DMS79 treated with DMSO at 0.1 percent for 48 hours (cell line): ENCODE results near the gene SLC2A4RG.
"Not testable (repeated sequence)": the region's sequence is repeated elsewhere in the genome, so short reads cannot be mapped to it uniquely, and the experiment has no call there.

Experiments used
- DNase-seq: peaks from one replicate; lab custom pipeline; 2025; lab: John Stamatoyannopoulos, UW

Gene SLC2A4RG

DNA sequence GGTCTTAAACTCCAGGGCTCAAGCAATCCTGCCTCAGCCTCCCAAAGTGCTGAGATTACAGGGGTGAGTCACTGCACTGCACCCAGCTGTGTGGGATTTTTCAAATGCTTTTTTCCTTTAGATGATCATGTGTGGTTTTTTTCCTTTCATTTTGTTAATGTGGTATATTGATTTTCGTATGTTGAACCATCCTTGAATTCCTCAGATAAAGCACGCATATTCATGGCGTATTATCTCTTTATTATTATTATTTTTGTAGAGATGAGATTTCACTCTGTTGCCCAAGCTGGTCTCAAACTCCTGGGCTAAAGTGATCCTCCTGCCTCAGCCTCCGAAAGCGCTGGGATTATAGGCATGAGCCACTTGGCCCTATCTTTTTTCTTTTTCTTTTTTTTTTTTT is 24.7 kb upstream of the SLC2A4RG start:
- no peak for DNase-seq

DNA sequence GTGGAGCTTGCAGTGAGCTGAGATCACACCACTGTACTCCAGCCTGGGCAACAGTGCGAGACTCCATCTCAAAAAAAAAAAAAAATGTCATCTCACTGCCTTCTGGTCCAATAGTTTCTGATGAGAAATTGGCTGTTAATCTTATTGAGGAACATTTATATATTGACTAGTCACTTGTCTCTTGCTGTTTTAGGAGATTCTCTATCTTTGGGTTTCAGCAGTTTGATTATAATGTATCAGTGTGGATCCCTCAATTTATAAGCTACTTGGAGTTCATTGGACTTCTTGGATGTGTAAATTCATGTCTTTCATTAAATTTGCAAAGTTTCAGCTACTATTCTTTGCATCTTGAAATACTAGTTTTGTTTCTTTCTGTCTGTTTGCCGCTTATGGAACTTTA is 20.6 kb upstream of the SLC2A4RG start:
- no peak for DNase-seq

DNA sequence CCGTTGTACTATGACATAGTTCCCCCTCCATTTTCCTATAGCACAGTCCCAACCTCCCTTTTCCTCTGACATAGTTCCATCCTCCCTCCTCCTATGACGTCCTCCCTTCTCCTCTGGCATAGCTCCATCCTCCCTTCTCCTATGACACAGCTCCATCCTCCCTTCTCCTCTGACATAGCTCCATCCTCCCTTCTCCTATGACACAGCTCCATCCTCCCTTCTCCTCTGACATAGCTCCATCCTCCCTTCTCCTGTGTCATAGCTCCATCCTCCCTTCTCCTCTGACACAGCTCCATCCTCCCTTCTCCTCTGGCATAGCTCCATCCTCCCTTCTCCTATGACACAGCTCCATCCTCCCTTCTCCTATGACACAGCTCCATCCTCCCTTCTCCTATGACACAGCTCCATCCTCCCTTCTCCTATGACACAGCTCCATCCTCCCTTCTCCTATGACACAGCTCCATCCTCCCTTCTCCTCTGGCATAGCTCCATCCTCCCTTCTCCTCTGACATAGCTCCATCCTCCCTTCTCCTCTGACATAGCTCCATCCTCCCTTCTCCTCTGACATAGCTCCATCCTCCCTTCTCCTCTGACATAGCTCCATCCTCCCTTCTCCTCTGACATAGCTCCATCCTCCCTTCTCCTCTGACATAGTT is 16.5 kb upstream of the SLC2A4RG start:
- not testable (repeated sequence) for DNase-seq

- DNase-seq: not testable (repeated sequence)
These were observed 9.3 kb upstream of the SLC2A4RG start for GRCh38 chr20:63730189-63730733.

GRCh38 chr20:63731410-63731809 is 8.2 kb upstream of the SLC2A4RG start:
- no peak for DNase-seq

GRCh38 chr20:63732118-63733095 is 7.2 kb upstream of the SLC2A4RG start:
- no peak for DNase-seq

DNA sequence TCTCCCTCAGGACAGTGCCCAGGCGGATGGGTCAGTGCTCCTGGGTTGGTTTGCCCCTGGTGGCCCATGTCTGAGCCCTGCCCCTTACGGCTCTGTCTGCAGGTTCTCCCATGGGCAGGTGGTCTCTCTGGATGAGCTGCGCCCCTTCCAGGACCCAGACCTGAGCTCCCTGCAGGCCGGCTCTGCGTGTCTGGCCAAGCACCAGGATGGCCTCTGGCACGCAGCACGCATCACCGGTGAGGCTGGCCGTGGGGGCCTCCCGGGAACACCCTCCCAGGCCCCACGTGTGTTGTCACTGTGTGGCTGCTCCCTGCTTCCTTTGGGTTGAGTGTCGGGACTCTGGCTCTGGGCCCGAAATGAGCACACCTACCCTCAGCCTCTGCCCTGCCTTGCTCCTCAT is 6.5 kb upstream of the SLC2A4RG start:
- no peak for DNase-seq

- DNase-seq: no peak
These were observed 5.9 kb upstream of the SLC2A4RG start for GRCh38 chr20:63733579-63734081.

DNA sequence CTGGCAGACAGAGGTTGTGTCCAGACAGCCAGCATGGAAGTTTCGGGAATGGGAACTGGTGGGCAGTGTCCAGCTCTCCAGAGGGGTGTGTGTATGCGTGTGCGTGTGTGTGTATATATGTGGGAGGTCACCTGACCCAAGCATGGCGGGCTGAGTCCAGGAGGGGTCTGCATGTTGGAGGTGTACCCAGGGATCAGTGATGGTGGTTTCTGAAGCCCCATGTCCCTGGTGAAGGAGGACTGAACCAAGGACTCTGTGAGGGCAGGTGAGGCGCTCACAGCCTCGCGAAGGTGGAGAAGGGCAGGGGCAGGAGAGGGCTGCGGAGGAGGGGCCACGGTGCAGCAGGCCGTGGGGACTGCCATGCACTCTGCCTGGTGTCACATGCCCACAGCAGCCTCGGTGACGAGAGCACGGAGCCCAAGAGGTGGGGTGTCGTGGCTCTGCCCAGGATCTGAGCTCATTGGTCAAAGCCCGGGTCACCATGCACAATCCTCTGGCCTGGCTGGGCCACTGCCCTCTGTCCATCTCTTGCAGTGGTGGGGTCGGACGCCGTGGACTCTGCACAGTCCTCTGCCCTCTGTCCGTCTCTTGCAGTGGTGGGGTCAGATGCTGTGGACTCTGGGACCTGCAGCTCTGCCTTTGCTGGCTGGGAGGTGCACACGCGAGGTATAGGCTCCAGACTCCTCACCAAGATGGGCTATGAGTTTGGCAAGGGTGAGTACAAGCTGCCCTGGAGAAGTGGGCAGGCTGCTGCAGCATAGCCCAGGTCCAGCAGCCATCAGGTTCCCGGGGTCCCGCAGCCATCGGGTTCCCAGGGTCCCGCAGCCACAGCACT is 5.2 kb upstream of the SLC2A4RG start:
- no peak for DNase-seq

DNA sequence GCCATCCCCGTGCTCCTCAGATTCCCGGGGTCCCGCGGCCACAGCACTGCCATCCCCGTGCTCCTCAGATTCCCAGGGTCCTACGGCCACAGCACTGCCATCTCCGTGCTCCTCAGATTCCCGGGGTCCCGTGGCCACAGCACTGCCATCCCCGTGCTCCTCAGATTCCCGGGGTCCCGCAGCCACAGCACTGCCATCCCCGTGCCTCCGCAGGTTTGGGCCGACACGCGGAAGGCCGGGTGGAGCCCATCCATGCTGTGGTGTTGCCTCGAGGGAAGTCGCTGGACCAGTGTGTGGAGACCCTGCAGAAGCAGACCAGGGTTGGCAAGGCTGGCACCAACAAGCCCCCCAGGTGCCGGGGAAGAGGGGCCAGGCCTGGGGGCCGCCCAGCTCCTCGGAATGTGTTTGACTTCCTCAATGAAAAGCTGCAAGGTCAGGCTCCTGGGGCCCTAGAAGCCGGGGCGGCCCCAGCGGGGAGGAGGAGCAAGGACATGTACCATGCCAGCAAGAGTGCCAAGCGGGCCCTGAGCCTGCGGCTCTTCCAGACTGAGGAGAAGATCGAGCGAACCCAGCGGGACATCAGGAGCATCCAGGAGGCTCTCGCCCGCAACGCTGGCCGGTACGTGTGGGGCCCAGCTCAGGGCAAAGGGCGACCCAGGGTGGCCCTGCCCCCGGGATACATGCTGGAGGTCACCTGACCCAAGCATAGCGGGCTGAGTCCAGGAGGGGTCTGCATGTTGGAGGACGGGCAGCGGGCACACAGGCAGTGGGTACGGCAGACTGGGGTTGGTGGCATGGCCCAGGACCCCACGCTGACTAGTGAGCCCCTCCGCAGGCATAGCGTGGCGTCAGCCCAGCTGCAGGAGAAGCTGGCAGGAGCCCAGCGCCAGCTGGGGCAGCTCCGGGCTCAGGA is 4.4 kb upstream of the SLC2A4RG start:
- DNase-seq: no peak

- no peak for DNase-seq
These were observed 3.5 kb upstream of the SLC2A4RG start, which contains the start of gene LIME1 for GRCh38 chr20:63735859-63736718. TSS of gene LIME1 (plus strand) at chr20:63736664. CDS start at chr20:63737550, 886 bp downstream.

DNA sequence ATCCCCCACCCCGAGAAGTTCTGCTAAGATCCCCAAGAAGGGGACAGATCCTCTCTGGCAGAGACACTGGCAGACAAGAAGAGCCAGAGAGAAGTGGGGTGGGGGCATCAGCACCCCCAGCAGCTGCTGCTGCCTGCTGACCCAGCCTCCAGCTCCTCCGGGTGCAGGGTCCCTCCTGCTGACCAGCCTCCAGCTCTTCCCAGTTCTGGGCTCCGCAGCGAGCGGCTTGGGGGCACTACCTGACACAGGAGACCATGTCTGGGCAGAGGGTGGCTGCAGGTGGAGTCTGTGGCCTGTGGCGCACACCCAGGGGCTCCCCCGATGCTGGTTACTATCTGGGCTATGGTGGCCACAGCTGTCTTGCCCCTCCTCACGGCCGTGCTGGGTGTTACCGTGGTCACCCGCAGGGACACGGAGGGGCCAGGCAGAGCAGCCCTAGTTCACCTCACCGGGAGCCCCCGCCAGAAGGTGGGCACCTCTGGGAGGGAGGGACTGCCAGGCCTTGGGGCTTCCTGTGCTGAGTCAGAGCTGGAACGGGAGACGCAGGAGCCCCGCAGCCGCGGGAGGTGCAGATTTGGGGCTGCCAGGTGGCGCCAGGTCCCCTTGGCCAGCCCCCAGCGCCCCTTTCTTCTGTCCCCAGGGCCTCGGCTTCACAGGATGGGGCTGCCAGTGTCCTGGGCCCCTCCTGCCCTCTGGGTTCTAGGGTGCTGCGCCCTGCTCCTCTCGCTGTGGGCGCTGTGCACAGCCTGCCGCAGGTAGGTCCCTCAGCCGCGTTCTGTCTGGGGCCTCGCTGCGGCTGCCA is 2.5 kb upstream of the SLC2A4RG start:
- DNase-seq: no peak

DNA sequence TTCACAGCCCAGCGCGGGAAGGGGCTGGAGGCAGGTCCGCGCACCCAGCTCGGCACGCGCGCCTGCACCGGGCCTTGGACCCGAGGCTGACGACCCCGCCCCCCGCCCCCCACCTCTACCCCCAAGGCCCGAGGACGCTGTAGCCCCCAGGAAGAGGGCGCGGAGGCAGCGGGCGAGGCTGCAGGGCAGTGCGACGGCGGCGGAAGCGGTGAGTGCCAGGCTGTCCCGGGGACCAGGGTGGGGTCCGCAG is 2.0 kb upstream of the SLC2A4RG start:
- DNase-seq: no peak

DNA sequence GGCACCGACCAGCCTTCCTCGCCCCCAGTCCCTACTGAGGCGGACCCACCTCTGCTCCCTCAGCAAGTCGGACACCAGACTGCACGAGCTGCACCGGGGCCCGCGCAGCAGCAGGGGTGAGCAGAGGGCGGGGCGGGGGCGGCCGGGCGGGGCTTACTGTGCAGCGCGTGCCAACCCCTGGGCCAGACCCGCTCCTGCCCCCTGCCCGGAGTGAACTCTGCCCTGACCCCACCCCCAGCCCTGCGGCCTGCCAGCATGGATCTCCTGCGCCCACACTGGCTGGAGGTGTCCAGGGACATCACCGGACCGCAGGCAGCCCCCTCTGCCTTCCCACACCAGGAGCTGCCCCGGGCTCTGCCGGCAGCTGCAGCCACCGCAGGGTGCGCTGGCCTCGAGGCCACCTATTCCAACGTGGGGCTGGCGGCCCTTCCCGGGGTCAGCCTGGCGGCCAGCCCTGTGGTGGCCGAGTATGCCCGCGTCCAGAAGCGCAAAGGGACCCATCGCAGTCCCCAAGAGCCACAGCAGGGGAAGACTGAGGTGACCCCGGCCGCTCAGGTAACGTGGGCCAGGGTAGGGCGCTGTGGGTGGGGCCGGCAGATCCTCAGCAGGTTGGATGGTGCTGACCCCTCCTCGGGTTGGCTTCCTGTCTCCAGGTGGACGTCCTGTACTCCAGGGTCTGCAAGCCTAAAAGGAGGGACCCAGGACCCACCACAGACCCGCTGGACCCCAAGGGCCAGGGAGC is 1.5 kb upstream of the SLC2A4RG start:
- DNase-seq: no peak

GRCh38 chr20:63738687-63739129 is 868 bp upstream of the SLC2A4RG start:
- no peak for DNase-seq

DNA sequence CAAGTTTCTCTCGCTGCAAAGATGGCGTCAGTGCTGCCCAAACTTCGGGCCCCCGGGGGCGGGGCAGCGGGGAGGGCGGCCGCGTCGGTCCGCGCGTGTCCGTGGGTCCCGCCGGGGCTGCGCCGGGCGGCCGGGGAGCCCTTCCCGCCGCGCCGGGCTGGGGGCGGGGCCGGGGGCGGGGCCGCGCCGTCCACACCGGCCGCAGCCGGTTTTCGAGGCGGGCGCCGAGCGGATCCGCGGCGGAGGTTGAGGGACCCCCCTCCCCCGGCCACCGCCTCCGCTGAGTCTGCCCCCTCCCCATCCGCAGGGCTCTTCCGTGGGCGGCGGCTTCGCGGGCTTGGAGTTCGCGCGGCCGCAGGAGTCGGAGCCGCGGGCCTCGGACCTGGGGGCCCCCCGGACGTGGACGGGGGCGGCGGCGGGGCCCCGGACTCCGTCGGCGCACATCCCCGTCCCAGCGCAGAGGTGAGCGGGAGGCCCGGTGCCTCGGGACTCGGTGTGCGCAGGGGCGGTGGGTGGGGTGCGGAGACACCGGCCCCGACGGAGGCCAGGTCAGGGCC is 572 bp downstream of the SLC2A4RG start:
- DNase-seq: no peak

DNA sequence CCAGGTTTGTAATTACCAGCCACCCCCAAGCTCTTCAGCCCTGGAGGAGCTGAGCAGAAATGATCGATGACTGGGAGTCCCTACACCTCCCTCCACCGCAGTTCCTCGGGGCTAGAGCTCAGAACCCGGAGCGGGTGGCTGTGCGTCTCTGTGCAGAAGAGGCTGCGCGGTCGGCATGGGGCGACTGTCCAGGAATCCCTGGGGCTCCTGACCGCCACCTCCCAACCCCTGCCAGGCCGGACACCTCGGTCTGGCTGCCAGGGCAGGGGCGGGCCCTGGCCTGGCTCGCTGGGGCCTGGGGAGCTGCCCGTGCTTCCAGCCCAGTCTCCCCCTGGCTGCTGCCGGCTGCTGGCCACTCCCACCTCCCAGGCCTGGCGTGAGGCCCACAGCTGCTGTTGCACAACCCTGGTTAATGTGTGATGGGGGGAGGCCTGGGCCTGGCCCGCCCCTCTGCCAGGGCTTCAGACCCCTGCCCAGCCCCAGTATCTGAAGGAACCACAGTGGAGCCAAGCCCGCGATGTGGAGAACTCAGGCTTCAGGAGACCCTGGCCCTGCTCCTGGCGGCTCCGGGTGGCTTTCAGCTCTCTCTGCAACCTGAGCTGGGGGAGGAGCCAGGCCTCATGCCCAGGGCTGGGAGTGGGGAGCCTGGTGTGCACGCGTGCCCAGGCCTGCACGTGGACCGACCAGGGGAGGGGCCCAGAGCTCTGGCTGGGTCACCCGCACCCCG is 1.2 kb downstream of the SLC2A4RG start:
- peak; percentile 93 for DNase-seq

DNA sequence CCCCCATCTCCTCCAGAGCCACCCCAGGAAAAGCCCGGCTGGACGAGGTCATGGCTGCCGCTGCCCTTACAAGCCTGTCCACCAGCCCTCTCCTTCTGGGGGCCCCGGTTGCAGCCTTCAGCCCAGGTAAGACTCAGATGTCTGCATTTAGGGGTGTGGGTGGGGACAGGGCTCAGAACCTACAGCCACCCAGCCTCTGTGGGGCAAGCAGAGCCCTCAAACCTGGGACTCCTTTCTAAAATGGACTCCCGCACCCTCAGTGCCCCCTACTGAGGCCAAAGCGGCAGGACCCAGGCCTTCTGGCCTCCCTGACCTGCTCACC is 1.7 kb downstream of the SLC2A4RG start:
- DNase-seq: no peak
